Measurements from ENCODE around the gene EIF4G1. TPM values are rescaled to one million over a fixed set of nuclear protein-coding genes. Genes with fewer than 3 reads are reported as not detected.
"Not testable (repeated sequence)": the region's sequence is repeated elsewhere in the genome, so short reads cannot be mapped to it uniquely, and the experiment has no call there.

Gene EIF4G1, protein sequence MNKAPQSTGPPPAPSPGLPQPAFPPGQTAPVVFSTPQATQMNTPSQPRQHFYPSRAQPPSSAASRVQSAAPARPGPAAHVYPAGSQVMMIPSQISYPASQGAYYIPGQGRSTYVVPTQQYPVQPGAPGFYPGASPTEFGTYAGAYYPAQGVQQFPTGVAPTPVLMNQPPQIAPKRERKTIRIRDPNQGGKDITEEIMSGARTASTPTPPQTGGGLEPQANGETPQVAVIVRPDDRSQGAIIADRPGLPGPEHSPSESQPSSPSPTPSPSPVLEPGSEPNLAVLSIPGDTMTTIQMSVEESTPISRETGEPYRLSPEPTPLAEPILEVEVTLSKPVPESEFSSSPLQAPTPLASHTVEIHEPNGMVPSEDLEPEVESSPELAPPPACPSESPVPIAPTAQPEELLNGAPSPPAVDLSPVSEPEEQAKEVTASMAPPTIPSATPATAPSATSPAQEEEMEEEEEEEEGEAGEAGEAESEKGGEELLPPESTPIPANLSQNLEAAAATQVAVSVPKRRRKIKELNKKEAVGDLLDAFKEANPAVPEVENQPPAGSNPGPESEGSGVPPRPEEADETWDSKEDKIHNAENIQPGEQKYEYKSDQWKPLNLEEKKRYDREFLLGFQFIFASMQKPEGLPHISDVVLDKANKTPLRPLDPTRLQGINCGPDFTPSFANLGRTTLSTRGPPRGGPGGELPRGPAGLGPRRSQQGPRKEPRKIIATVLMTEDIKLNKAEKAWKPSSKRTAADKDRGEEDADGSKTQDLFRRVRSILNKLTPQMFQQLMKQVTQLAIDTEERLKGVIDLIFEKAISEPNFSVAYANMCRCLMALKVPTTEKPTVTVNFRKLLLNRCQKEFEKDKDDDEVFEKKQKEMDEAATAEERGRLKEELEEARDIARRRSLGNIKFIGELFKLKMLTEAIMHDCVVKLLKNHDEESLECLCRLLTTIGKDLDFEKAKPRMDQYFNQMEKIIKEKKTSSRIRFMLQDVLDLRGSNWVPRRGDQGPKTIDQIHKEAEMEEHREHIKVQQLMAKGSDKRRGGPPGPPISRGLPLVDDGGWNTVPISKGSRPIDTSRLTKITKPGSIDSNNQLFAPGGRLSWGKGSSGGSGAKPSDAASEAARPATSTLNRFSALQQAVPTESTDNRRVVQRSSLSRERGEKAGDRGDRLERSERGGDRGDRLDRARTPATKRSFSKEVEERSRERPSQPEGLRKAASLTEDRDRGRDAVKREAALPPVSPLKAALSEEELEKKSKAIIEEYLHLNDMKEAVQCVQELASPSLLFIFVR (N-terminal part only)
- 358 and 371 TPM in 2 replicates for total RNA-seq
- 289 TPM for polyA plus RNA-seq (2012)

DNA sequence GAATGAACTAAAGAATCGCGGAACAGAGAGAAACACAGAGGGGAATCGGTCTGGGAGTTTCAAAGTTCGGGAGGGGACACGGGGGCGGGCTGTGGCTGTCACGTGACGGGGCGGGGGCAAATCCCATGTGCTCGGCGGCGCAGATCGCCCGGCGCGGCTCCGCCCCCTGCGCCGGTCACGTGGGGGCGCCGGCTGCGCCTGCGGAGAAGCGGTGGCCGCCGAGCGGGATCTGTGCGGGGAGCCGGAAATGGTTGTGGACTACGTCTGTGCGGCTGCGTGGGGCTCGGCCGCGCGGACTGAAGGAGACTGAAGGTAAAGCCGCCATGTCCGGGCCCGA, at the start of gene EIF4G1:
EIF4G1 (plus strand) TSS at position 244 of the 337 bp plus-strand sequence. CDS start 1,191 bp downstream, outside the sequence.
- peak; percentile 93 for DNase-seq (ENCODE audit: low read depth)

DNA sequence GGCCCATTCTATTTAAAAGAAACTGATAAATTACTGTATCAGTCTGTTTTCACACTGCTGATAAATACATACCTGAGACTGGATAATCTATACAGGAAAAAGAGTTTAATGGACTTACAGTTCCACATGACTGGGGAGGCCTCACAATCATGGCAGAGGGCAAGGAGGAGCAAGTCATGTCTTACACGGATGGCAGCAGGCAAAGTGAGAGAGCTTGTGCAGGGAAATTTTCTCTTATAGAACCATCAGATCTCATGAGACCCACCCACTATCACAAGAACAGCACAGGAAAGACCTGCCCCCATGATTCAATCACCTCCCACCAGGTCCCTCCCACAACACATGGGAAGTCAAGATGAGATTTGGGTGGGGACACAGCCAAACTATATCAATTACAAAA, 47.2 kb upstream of the EIF4G1 start:
- DNase-seq (ENCODE audit: low read depth) = not testable (repeated sequence)

DNA sequence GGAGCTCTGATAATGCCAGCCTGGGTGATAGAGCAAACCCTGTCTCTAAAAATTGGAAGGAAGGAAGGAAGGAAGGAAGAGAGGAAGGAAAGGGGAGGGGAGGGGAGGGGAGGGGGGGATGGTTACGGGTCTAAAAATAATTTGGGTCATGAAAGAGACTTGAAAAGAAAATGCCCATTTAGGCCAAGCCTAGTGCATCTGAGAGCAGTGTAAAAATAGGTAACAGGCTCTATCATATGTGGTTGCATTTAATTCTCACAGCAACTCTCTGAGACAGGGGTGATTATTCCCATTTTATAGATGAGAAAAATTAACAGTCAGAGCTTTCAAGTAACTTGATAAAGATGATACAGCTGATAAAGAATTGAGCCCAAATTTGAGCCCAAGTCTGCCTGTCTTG, 42.1 kb upstream of the EIF4G1 start:
- DNase-seq (ENCODE audit: low read depth) = no peak

GRCh38 chr3:184275381-184275701, 39.1 kb upstream of the EIF4G1 start:
- no peak for DNase-seq (ENCODE audit: low read depth)

DNA sequence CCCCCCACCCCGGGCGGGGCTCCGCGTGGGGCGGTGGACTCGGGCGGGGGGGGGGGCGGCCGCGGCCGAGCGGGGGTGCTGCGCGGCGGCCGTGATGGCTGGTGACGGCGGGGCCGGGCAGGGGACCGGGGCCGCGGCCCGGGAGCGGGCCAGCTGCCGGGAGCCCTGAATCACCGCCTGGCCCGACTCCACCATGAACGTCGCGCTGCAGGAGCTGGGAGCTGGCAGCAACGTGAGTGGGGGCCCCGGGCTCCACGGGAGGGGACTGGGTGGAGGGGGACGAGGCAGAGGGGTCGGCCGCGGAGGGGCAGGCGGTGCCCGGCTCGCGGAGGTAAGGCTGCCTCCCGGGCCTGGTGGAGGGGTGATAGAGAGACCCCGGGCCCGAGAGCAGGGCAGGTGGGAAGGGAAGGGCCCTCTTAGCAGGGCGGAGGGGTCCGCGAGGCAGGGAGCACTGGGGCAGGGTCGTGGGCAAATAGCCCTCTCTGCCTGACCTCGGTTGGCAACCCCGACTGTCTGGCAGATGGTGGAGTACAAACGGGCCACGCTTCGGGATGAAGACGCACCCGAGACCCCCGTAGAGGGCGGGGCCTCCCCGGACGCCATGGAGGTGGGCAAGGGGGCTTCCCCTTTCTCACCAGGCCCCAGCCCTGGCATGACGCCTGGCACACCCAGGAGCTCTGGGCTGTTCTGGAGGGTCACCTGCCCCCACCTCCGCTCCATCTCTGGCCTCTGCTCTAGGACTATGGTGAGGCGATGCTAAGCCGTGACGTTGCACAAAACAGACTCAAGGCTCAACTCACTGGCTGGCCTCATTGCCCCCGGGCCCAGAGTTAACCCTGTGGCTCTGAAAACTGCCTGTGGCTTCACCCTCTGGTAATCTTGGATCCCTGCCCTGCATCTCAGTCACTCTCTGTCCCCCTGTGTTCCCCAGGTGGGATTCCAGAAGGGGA, 38.2 kb upstream of the EIF4G1 start, which contains the start of gene ECE2:
ECE2 (plus strand) TSS at position 62 of the 950 bp plus-strand sequence; CDS start at position 194, 132 bp downstream.
- no peak for DNase-seq (ENCODE audit: low read depth)

GRCh38 chr3:184277366-184277765, 37.0 kb upstream of the EIF4G1 start:
- DNase-seq (ENCODE audit: low read depth) = no peak

DNA sequence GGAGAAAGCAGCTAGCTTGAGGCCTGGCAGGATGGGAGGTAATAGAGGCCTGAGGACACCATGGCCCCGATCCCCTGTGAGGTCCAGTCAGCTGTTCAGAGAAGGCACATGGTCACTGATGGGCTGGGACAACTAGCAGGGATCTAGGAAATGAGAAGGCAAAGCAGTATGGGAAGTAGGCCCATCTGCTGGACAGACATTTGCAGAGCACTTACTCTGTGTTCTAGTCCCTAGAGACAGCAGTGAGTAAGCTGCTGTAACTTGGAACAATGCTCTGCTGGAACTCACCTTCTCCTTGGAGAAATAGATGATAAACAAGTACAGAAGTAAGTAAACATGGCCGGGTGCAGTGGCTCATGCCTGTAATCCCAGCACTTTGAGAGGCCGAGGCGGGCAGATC, 31.5 kb upstream of the EIF4G1 start:
- no peak for DNase-seq (ENCODE audit: low read depth)

DNA sequence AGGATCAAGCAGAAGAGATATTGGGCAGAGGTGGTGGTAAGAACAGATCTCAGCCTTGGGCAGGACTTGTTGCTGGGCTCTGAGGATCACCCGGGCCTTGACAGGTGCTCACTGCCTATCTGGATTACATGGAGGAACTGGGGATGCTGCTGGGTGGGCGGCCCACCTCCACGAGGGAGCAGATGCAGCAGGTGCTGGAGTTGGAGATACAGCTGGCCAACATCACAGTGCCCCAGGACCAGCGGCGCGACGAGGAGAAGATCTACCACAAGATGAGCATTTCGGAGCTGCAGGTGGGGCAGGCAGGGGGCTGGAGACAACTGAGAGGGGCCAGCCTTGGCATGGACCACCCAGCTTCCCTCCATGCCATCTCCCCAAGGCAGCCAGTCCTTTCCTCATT, 30.7 kb upstream of the EIF4G1 start:
- no peak for DNase-seq (ENCODE audit: low read depth)

DNA sequence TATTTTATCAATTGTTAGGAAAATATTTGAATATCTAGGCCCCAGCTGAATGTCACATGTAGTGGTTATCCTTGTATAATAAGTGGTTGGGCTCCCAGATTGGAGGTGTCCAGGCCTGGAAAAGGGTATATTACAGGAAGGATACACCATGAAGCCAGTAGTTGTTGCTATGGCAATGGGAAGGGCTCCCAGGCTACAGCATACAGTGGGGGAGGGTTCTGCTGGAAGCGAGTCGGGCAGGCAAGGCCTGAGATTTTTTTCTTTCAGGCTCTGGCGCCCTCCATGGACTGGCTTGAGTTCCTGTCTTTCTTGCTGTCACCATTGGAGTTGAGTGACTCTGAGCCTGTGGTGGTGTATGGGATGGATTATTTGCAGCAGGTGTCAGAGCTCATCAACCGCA, 29.7 kb upstream of the EIF4G1 start:
- peak; percentile 59 for DNase-seq (ENCODE audit: low read depth)

GRCh38 chr3:184289426-184289938, 24.9 kb upstream of the EIF4G1 start:
- peak; percentile 73 for DNase-seq (ENCODE audit: low read depth)

DNA sequence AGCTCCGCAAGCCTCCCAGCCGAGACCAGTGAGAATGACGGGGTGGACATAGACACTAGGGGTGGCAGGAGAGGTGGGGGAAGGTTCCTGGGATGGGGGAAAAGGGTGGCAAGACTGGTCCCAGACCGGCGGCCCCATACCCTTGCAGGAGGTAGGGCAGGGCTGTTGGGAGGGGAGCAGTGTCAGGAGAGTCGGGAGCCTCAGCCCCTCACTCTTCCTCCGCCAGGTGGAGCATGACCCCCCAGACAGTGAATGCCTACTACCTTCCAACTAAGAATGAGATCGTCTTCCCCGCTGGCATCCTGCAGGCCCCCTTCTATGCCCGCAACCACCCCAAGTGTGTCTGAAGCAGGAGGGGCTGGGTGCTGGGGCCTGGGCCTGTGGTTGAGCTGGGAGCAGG, 24.1 kb upstream of the EIF4G1 start:
- DNase-seq (ENCODE audit: low read depth) = no peak

GRCh38 chr3:184291044-184291737, 23.2 kb upstream of the EIF4G1 start:
- DNase-seq (ENCODE audit: low read depth) = no peak

GRCh38 chr3:184291738-184292445, 22.5 kb upstream of the EIF4G1 start:
- DNase-seq (ENCODE audit: low read depth) = no peak

DNA sequence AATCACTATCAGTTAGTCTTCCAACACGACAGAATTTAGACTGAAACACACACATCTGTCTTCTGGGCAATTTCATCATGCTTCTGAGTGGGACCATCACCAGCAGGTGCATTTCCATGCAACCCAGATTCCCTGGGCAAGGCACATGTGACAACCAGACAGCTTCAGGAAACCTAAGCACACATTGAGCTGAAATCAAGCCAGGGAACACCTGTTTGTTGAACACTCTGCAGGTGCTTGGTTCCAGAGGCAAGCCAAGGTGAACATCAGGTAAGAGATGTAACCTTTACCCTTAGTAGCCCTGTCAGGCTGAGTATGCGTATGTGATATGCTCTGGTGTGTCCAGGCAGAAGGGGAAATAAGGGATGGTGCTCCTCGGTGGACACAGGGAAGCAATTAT, 18.6 kb upstream of the EIF4G1 start:
- no peak for DNase-seq (ENCODE audit: low read depth)

GRCh38 chr3:184296616-184297015, 17.8 kb upstream of the EIF4G1 start:
- no peak for DNase-seq (ENCODE audit: low read depth)

DNA sequence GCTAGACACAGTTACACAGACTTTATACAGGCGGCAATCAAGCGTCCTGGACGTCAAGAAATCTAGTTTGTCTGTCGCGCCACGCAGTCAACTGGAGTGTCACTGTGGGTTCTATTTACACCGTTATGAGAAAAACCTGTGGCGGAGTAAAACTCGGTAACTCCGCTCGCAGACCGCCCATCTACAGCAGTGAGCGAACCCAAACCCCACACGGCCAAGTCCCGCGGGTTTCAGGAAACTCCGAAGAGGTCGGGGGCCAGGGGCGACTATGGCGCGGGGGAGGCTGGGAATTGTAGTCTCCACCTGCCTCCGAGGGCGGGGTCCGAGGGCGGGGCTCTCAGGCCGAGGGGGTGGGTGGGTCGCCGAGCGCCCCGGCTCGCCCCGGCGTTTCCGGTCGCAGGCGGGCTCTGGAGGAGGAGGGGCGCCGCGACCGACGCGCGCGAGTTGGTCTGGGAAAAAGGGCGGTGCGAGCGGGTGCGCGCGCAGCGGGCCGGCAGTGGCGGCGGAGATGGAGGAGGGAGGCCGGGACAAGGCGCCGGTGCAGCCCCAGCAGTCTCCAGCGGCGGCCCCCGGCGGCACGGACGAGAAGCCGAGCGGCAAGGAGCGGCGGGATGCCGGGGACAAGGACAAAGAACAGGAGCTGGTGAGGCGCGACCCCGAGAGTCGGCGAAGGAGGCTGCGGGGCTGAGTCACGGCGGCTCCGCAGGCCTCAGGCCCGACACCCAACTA, 15.5 kb upstream of the EIF4G1 start, which contains the start of gene PSMD2:
PSMD2 (plus strand) TSS at position 483 of the 729 bp plus-strand sequence; CDS start at position 509, 26 bp downstream.
- peak; percentile 97 for DNase-seq (ENCODE audit: low read depth)

DNA sequence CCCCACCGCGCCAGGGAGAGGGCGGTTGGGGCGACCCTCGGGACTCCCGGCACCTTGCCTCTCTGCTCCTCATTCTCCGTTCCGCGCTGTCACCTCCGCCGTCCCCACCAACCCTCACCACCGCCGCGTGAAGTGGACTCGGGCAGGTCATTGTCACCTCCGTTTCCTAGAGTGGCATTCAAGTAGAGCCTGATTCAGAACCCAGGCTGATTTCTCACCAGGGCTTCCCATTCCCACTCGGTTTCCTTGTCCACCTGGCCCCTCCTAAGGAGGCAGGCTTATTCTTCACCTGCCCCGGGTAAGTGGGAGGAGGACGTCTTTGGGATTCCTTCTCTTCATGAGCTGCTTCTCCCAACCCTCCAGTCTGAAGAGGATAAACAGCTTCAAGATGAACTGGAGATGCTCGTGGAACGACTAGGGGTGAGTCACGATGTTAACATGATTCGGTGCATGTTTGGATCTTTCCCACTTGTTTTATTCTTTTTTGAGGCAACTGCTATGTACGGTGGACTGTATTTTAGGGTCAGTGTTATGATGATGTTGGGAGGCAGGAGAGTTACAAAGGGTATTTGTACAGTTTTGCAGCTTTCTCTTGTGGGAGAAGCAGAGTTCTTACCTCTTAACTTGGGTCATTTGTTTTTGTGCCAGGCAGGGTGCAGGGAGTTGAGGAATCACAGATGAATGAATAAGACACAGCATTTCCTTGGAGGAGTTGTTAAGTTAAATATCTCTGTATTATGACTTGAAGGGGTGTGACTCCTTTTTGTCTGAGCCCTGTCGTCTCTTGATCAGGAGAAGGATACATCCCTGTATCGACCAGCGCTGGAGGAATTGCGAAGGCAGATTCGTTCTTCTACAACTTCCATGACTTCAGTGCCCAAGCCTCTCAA, 14.7 kb upstream of the EIF4G1 start:
- DNase-seq (ENCODE audit: low read depth) = no peak
